Measurements from ENCODE around the gene KHDC3L.

The KHDC3L gene
- total RNA-seq = 0 reads per million in 3 experiments

GRCh38 chr6:73362358-73362757, at the start of gene KHDC3L:
TSS of gene KHDC3L (plus strand) at chr6:73362658. CDS start at chr6:73362730, 72 bp downstream.
- no peak for DNase-seq

GRCh38 chr6:73314577-73315492, 47.6 kb upstream of the KHDC3L start:
- no peak for DNase-seq

GRCh38 chr6:73323323-73323722, 39.1 kb upstream of the KHDC3L start:
- DNase-seq = no peak

- DNase-seq = no peak
Observed at GRCh38 chr6:73325656-73326055, 36.8 kb upstream of the KHDC3L start.

- DNase-seq = no peak
Observed at GRCh38 chr6:73328790-73329189, 33.7 kb upstream of the KHDC3L start.

GRCh38 chr6:73329201-73329600, 33.3 kb upstream of the KHDC3L start:
- no peak for DNase-seq

- DNase-seq = no peak
Observed at GRCh38 chr6:73339340-73339739, 23.1 kb upstream of the KHDC3L start.

- no peak for DNase-seq
Observed at GRCh38 chr6:73340048-73340447, 22.4 kb upstream of the KHDC3L start.

- DNase-seq = no peak
Observed at GRCh38 chr6:73341335-73341734, 21.1 kb upstream of the KHDC3L start.

GRCh38 chr6:73342174-73342573, 20.3 kb upstream of the KHDC3L start:
- DNase-seq = no peak

- no peak for DNase-seq
Observed at GRCh38 chr6:73343164-73343563, 19.3 kb upstream of the KHDC3L start.

- no peak for DNase-seq
Observed at GRCh38 chr6:73348550-73349204, 13.8 kb upstream of the KHDC3L start.

- DNase-seq = no peak
Observed at GRCh38 chr6:73349311-73349710, 13.1 kb upstream of the KHDC3L start.

- no peak for DNase-seq
Observed at GRCh38 chr6:73353636-73354593, 8.5 kb upstream of the KHDC3L start, which contains the start of gene DPPA5. TSS of gene DPPA5 (minus strand) at chr6:73354276. CDS start at chr6:73354225, 51 bp downstream.

GRCh38 chr6:73362869-73363536, 545 bp downstream of the KHDC3L start:
- DNase-seq = no peak

- DNase-seq = no peak
Observed at GRCh38 chr6:73363537-73363875, 1.0 kb downstream of the KHDC3L start.

GRCh38 chr6:73364121-73364520, 1.7 kb downstream of the KHDC3L start:
- DNase-seq = no peak

- no peak for DNase-seq
Observed at GRCh38 chr6:73364549-73364948, 2.1 kb downstream of the KHDC3L start.

GRCh38 chr6:73367761-73368355, 5.4 kb downstream of the KHDC3L start:
- DNase-seq = no peak

- no peak for DNase-seq
Observed at GRCh38 chr6:73368675-73369074, 6.2 kb downstream of the KHDC3L start.

GRCh38 chr6:73369157-73369556, 6.7 kb downstream of the KHDC3L start:
- DNase-seq = no peak

GRCh38 chr6:73369563-73369962, 7.1 kb downstream of the KHDC3L start, which contains the start of gene OOEP:
TSS of gene OOEP (minus strand) at chr6:73369897. CDS start at chr6:73369792, 105 bp downstream.
- no peak for DNase-seq
